Measurements from ENCODE around the gene SNX19. TPM values are rescaled to one million over a fixed set of nuclear protein-coding genes. Genes with fewer than 3 reads are reported as not detected.
"Not testable (repeated sequence)": the region's sequence is repeated elsewhere in the genome, so short reads cannot be mapped to it uniquely, and the experiment has no call there.

Gene SNX19
- total RNA-seq, result 10 to 100 TPM; 47.7 to 49.4 TPM

GRCh38 chr11:130916238-130916855, at the start of gene SNX19:
TSS of gene SNX19 (minus strand) at chr11:130916479. CDS start at chr11:130915939, 540 bp downstream.
- peaks cover 14% of the 10 kb centered on the region for H3K4me1 Mint-ChIP-seq
- POLR2A ChIA-PET, result interaction anchor here (0.8 to 1.7 kb wide), 6 partner anchors 11 to 914 kb away, joined by 3 to 8 read pairs (median 4); partner anchors contain the start of gene PRDM10

GRCh38 chr11:130964058-130964792, 47.9 kb upstream of the SNX19 start:
- POLR2A ChIA-PET, result no interaction called here
- H3K27me3 Mint-ChIP-seq, result peaks cover 3% of the 10 kb centered on the region
- no peaks in the 10 kb centered on the region for H3K36me3 Mint-ChIP-seq
- no peak overlapping the region for H3K4me3 Mint-ChIP-seq
- ATAC-seq (ENCODE audit: low read depth) (no peak), DNase-seq (no peak)
- H3K4me1 Mint-ChIP-seq, result no peaks in the 10 kb centered on the region
- H3K27ac Mint-ChIP-seq, result no peak overlapping the region
- H3K9me3 Mint-ChIP-seq, result peaks cover 4% of the 10 kb centered on the region

More at GRCh38 chr11:130916238-130916855, at the start of gene SNX19:
- Mint-ChIP-seq H3K9me3 (no peaks in the 10 kb centered on the region), H3K27me3 (peaks cover 2% of the 10 kb centered on the region), H3K36me3 (peaks cover 28% of the 10 kb centered on the region), H3K4me3 (peak within 1 kb of the TSS; percentile 80), H3K27ac (peak within 1 kb of the TSS; percentile 79)
- peak; percentile 96 for DNase-seq
- ATAC-seq (ENCODE audit: low read depth), result peak; percentile 99

GRCh38 chr11:130947889-130948288, 31.6 kb upstream of the SNX19 start:
- DNase-seq (no peak), ATAC-seq (ENCODE audit: low read depth) (no peak)
- Mint-ChIP-seq H3K9me3 (peaks cover 2% of the 10 kb centered on the region), H3K36me3 (no peaks in the 10 kb centered on the region), H3K4me1 (peaks cover 11% of the 10 kb centered on the region), H3K4me3 (no peak overlapping the region), H3K27me3 (peaks cover 6% of the 10 kb centered on the region), H3K27ac (peak overlapping the region; percentile 27)
- POLR2A ChIA-PET, result no interaction called here

- DNase-seq, result no peak
Observed at GRCh38 chr11:130947481-130947880, 31.2 kb upstream of the SNX19 start.

GRCh38 chr11:130947058-130947457, 30.8 kb upstream of the SNX19 start:
- H3K27ac Mint-ChIP-seq, result no peak overlapping the region
- H3K4me1 Mint-ChIP-seq, result peaks cover 11% of the 10 kb centered on the region
- H3K9me3 Mint-ChIP-seq, result peaks cover 2% of the 10 kb centered on the region
- peaks cover 6% of the 10 kb centered on the region for H3K27me3 Mint-ChIP-seq
- DNase-seq (no peak), ATAC-seq (ENCODE audit: low read depth) (no peak)
- no peak overlapping the region for H3K4me3 Mint-ChIP-seq
- POLR2A ChIA-PET, result no interaction called here
- no peaks in the 10 kb centered on the region for H3K36me3 Mint-ChIP-seq

More at GRCh38 chr11:130947481-130947880, 31.2 kb upstream of the SNX19 start:
- no peak for ATAC-seq (ENCODE audit: low read depth)
- H3K9me3 Mint-ChIP-seq, result peaks cover 2% of the 10 kb centered on the region
- H3K27ac Mint-ChIP-seq, result peak overlapping the region; percentile 27
- peaks cover 6% of the 10 kb centered on the region for H3K27me3 Mint-ChIP-seq
- H3K4me3 Mint-ChIP-seq, result no peak overlapping the region
- POLR2A ChIA-PET, result no interaction called here
- H3K36me3 Mint-ChIP-seq, result no peaks in the 10 kb centered on the region
- H3K4me1 Mint-ChIP-seq, result peaks cover 11% of the 10 kb centered on the region

- POLR2A ChIA-PET, result no interaction called here
- H3K9me3 Mint-ChIP-seq, result peaks cover 2% of the 10 kb centered on the region
- peaks cover 6% of the 10 kb centered on the region for H3K27me3 Mint-ChIP-seq
- H3K4me3 Mint-ChIP-seq, result no peak overlapping the region
- peaks cover 11% of the 10 kb centered on the region for H3K4me1 Mint-ChIP-seq
- no peak for ATAC-seq (ENCODE audit: low read depth)
- H3K36me3 Mint-ChIP-seq, result no peaks in the 10 kb centered on the region
- DNase-seq, result no peak
- no peak overlapping the region for H3K27ac Mint-ChIP-seq
Observed at GRCh38 chr11:130945896-130946295, 29.6 kb upstream of the SNX19 start.

- H3K9me3 Mint-ChIP-seq, result no peaks in the 10 kb centered on the region
- H3K27ac Mint-ChIP-seq, result no peak overlapping the region
- H3K4me1 Mint-ChIP-seq, result no peaks in the 10 kb centered on the region
- H3K4me3 Mint-ChIP-seq, result no peak overlapping the region
- no peaks in the 10 kb centered on the region for H3K36me3 Mint-ChIP-seq
- H3K27me3 Mint-ChIP-seq, result peaks cover 15% of the 10 kb centered on the region
- no peak for DNase-seq
- no peak for ATAC-seq (ENCODE audit: low read depth)
- POLR2A ChIA-PET, result no interaction called here
Observed at GRCh38 chr11:130940706-130941105, 24.4 kb upstream of the SNX19 start.

GRCh38 chr11:130937051-130937450, 20.8 kb upstream of the SNX19 start:
- Mint-ChIP-seq H3K4me3 (no peak overlapping the region), H3K36me3 (no peaks in the 10 kb centered on the region), H3K27ac (no peak overlapping the region), H3K27me3 (peaks cover 15% of the 10 kb centered on the region), H3K9me3 (no peaks in the 10 kb centered on the region), H3K4me1 (no peaks in the 10 kb centered on the region)
- POLR2A ChIA-PET, result no interaction called here
- DNase-seq (no peak), ATAC-seq (ENCODE audit: low read depth) (no peak)

- Mint-ChIP-seq H3K9me3 (no peaks in the 10 kb centered on the region), H3K36me3 (no peaks in the 10 kb centered on the region), H3K27ac (no peak overlapping the region), H3K27me3 (peaks cover 10% of the 10 kb centered on the region), H3K4me1 (no peaks in the 10 kb centered on the region), H3K4me3 (no peak overlapping the region)
- DNase-seq (no peak), ATAC-seq (ENCODE audit: low read depth) (no peak)
- POLR2A ChIA-PET, result no interaction called here
Observed at GRCh38 chr11:130932086-130932712, 15.9 kb upstream of the SNX19 start.

- Mint-ChIP-seq H3K9me3 (no peaks in the 10 kb centered on the region), H3K27ac (no peak overlapping the region), H3K36me3 (no peaks in the 10 kb centered on the region), H3K4me1 (peaks cover 3% of the 10 kb centered on the region), H3K4me3 (peak overlapping the region; percentile 20), H3K27me3 (peaks cover 4% of the 10 kb centered on the region)
- POLR2A ChIA-PET, result no interaction called here
- ATAC-seq (ENCODE audit: low read depth) (no peak), DNase-seq (no peak)
Observed at GRCh38 chr11:130924750-130925149, 8.5 kb upstream of the SNX19 start.

- H3K27ac Mint-ChIP-seq; ATAC-seq (ENCODE audit: low read depth); DNase-seq; H3K4me1 Mint-ChIP-seq; H3K4me3 Mint-ChIP-seq; H3K27me3 Mint-ChIP-seq; H3K9me3 Mint-ChIP-seq; POLR2A ChIA-PET; H3K36me3 Mint-ChIP-seq: not testable (repeated sequence)
Observed at GRCh38 chr11:130920612-130921011, 4.3 kb upstream of the SNX19 start.

GRCh38 chr11:130918081-130918480, 1.8 kb upstream of the SNX19 start:
- DNase-seq (no peak), ATAC-seq (ENCODE audit: low read depth) (no peak)
- no peak overlapping the region for H3K27ac Mint-ChIP-seq
- no peak overlapping the region for H3K4me3 Mint-ChIP-seq
- peaks cover 18% of the 10 kb centered on the region for H3K36me3 Mint-ChIP-seq
- H3K27me3 Mint-ChIP-seq, result peaks cover 2% of the 10 kb centered on the region
- POLR2A ChIA-PET, result no interaction called here
- H3K9me3 Mint-ChIP-seq, result no peaks in the 10 kb centered on the region
- H3K4me1 Mint-ChIP-seq, result peaks cover 15% of the 10 kb centered on the region

- H3K4me1 Mint-ChIP-seq, result peaks cover 14% of the 10 kb centered on the region
- H3K36me3 Mint-ChIP-seq, result peaks cover 24% of the 10 kb centered on the region
- ATAC-seq (ENCODE audit: low read depth), result no peak
- H3K4me3 Mint-ChIP-seq, result peak overlapping the region; percentile 80
- DNase-seq, result no peak
- H3K27ac Mint-ChIP-seq, result no peak overlapping the region
- peaks cover 2% of the 10 kb centered on the region for H3K27me3 Mint-ChIP-seq
- no peaks in the 10 kb centered on the region for H3K9me3 Mint-ChIP-seq
- POLR2A ChIA-PET, result interaction anchor here (0.5 to 1.7 kb wide), 5 partner anchors 12 to 914 kb away, joined by 3 to 8 read pairs (median 5); partner anchors contain the start of gene PRDM10
Observed at GRCh38 chr11:130916910-130917309, 631 bp upstream of the SNX19 start.
